Right renal cortex interstitium (tissue), 3 donors: ENCODE results near the gene FHIT. TPM values are rescaled to one million over a fixed set of nuclear protein-coding genes. Genes with fewer than 3 reads are reported as not detected.
"Not testable (repeated sequence)": the region's sequence is repeated elsewhere in the genome, so short reads cannot be mapped to it uniquely, and the experiment has no call there.

Source experiments
- DNase-seq, 3 donors: peaks; one replicate each; pipeline ENCODE4 v3.0.0-alpha.2; 2013; ENCODE audit warnings: low read depth in 3 of 3, low spot score in 2 of 3
- polyA plus RNA-seq, 3 donors: library from polyadenylated mRNA; unstranded; fragments of 120-200 nt; gene quantifications; one replicate each; pipeline ENCODE4 v1.2.1, GENCODE V29; 2013; ENCODE audit not compliant: insufficient read length in 3 of 3

FHIT gene
- polyA plus RNA-seq, 3 donors: 24.9 to 26.4 (median 25.9) TPM

DNA sequence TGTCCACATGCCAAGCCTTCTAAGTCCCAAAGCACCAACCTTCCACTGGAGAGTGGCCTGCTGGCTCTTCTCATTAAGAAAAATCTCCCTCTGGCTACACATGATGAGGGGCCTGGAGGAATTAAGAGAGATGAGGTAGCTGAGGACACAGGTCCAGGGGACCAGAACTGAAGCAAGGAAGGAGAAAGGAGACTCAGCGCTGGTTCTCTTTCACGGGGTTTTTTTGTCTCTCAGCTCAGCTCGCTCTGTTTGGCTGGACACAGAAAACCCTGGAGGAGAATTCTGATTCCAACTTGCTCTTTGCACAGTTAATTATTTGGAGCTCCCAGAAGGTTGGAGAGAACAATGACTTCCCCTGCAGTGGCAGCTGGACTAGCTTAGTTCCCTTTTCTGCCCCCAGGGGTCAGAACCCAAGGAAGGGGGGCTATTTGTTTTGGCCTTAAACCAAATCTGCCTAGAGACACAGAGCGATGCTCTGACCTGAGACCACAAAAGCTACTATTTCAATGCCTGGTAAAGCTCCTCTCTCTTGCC is 507.6 kb downstream of the FHIT start:
- DNase-seq: peak; percentile 62 to 84 (median 76)

DNA sequence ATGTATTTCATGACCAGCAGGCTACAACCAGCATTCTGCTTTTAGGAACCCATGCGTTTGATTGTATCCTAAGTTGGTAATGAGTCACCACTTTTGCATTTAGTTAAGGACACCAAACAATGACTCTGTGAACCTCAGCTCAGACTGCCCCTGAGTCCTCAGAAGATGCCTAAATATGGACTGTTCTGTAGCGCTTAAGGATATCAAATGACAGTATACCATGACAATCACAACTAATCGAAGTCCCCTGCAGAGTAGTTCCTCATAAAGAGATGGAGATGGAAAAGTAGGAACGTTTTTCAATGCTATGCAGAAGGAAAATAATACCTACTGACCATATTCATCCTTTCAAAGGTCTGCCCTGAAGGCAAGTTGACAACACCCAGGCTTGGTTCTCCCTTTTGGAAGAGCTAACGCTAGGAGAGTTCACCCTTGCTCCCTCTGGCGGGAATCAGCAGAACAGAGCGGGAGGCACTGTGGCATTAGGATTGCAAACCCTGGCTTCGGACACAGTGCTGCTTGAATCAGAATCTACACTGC is 508.6 kb downstream of the FHIT start:
- no peak for DNase-seq

DNA sequence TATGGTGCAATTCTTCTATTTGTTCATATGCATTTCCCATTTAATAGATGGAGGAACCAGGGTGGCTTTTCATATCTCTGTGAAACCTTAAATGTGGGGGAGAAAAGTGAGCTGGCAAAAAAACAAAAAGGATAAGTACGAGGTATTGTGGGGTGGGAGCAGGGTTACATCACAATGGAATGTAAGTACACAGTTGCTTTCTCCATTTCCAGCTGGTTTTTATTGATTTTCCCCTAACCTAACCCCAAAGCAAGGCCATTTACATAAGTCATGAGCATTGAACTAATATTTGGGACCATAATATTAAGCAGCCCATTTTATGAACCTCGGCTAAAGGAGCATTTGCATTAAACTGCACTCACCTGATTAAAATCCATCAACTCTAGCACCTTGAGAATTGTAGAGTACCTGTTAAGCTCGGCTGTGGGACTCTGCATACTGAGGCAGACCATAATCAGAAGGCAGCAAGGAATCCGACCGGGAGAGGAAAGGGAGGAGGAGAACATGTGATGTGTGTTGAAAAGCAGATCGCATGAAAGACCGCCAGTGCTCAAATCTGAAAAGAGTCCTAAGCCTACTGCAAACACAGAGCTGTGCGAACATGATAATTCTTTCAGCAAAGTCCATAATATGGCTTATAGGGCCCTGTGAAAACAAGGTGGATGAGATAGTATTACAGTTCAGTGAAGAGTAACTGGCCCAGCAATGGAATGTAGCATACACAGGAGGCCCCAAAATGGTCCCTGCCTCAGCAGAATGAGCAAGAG is 513.4 kb downstream of the FHIT start:
- no peak for DNase-seq

DNA sequence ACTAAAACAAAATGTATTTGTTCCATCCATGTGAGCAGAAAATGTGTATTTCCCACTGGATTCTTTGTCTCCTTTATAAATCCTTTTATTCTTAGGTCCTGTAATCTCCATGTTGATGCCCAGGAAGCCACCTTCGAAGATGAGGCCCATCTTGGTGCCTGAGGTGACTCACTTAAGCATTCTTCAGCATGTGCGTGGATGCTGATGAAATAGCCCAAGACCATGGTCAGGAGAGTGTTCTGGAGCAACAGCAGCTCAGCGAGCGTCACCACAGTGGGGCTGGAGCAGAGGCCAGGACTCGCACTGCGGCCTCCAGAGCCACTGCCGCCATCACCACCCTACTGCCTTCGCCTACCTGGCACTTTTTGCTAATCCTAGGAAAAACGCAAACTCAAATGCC is 520.9 kb downstream of the FHIT start:
- no peak for DNase-seq

DNA sequence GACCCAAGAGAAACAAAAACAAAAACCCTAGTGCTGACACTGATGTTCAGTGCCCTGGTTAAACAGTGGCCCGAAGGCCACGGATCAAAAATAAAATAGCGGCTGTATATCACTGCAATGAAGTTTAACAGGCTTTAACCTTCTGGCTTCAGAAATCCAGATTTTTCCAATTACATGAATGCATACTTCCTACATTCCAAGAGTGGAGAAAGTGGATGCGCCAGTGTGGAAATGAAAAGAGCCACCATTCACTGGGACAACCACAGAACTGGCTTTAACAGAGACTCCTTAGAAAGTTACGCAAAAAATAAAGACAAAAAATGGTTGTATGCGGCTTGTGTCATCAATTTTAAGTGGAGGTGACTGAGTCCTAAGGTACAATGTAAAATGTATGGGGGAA is 522.2 kb downstream of the FHIT start:
- DNase-seq: no peak

DNA sequence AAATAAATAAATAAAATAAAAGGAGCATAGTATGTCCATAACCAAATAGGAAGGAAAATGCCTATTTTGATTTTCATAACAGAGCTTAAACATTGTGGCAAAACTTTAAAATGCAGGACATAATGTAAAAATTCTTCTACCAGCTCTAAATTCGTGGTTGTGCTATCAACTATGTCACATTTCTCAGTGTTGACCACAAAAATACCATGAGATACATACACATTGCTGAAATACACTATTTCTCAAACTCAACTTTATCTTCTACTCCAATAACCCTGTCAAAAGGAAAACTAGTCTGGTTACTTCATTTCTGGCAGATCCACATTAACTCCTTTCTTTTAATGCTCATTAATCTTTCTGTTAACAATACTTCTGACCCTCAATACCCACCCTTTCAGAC is 523.2 kb downstream of the FHIT start:
- DNase-seq: no peak

DNA sequence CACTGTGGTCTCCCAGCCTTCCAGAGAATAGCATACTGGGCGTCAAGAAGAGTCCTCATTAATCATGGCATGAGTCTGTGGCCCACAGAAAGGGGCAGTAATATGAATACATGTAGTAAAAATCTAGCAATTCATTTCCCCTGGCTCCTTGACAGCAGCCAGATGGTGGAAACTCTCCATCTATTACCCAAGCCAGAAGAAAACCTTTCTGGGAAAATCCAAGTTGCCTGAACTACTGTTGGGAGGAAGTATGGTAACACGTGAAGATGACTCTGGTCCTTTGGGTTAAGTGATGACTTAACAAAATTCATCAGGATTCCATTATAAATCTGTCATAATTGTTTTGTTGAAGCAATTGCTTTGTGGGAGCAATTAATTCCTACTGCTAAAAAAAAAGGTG is 530.5 kb downstream of the FHIT start:
- DNase-seq: no peak

DNA sequence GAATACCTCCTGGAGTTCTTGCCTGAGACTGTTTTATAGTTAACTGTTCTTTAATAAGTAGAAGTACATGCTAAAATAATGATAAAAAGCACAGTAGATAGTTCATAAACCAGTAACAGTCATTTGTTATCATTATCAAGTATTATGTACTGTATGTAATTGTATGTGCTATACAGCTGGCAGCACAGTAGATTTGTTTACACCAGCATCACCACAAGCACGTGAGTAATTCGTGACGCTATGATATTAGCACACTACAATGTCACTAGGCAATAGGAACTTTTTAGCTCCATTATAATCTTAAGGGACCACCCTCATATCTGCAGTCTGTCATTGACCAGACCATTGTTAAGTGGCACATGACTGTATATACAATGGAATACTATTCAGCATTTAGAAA is 534.7 kb downstream of the FHIT start:
- DNase-seq: no peak

DNA sequence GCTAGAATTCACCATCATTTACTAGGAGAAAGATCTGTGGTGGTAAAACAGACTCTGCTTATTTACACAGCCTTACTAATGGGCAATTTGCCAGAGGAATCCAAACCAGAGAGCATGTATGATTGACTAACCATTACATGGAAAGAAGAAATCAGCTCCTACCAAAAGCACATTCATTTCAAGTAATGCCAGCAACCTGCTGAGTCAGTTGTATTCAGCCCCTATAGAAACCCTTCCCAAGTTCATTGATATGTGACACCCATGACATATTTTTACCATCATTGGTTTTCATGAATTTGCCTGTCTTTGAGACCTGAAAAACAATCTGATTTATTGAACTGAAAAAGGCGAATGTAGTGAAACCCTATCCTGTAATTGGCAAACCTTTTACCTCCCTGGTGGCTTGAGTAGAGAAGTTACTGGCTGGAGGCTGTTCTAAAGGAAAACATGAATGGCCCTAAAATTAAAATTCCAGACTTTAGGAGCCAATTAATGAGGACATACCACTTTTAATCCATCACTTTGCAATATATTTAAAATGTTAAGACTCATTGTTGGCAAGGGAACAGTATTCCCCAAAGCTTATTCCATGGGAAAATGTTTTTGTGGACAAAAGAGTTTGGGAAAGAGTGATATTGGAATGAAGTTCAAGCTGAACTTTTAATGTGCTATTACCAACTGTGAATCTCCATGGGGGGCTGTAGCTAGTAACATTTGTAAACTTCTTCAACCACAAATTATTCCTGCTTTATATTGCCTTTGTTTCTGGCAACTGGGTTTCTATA is 542.9 kb downstream of the FHIT start:
- no peak for DNase-seq

DNA sequence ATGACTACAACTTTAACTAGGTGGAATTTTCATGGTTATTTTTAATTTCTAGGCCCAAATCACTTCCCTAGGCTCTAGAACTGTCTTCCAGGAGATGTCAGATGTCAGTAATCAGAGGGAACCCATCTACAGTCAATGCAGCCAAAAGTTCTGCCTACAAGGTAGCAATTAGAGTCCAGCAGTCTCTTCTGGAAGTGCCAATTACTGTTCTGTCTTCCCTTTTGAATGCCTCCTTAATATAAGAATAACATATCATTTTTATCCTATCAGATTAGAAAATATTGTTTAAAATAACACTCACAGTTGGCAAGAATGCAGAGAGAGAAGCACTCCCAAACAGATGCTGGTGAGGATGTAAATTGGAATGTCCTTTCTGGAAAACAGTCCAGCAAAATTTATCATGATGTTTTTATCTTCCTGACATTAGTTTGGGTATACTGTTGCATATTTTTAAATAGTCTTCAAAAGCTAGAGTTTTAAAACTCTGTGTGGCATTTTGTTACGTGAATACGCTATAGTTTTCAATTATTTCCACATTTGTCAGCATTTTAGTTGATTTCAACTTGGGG is 543.7 kb downstream of the FHIT start:
- no peak for DNase-seq

DNA sequence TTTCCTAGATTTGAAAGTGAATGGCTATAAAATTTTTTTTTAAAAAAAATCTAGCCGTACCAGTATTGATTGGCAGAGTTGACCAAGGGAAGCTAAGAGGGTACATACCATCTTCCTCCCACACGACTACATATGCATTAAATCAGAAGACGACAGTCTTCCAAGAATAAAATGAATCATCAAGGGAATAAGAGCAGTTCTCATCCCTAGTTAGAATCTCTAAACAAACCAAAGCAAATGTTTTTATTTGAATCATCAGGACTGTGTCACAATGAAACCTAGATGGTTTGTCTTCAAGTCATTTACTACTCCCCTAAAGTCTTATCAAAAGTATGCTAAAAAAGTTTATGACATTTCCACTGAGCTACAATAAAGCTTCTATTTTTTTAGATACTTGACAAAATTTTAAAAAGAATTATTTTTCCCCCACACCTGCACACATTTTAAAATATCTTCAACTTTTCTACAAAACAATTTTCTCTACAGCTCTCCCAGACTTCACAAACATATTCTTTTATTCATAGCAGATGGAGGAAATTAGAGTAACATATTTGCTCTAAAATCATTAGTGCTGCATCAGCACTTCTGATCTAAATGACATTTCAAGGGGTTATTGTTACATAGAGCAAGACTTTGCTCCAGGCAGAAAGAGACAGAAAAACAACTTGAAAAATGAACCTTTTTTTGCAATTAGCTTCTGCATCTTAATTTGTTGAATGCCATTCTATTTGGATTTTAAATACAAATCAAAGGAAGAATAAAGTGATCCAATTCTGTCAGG is 547.1 kb downstream of the FHIT start:
- DNase-seq: no peak

DNA sequence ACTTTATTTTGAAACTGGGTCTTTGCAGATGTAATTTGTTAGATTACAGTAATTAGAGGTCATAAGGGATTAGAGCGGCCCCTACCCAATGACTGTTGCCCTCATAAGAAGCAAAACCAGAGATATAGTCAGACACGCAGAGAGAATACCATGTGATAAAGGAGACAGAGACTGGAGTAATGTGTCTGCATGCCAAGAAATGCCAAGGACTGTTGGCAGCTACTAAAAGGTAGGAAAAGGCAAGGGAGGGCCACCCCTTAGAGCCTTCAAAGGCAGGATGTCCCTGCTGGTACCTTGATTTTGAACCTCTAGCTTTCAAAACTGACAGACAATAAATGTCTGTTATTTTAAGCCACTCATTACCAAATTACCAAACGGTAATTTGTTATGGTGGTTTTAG is 548.2 kb downstream of the FHIT start:
- DNase-seq: no peak

DNA sequence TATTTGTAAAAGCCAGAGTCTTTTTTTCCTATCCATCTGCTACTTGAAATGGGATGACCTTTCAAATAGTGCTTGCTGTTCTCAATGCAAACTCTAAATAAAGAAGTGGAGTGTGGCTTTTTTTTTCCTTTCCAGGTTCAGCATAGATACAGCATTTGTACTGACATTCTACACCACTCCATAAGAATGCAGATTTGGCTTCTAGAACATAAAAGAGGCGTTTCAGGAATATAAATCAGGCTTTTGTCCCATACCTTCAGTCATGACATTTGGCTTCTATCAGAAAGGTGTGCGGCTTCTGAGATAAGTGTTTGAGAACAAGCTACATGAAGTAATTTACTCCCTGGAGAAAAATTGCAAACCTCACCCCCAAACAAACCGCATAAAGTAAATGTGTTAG is 553.1 kb downstream of the FHIT start:
- no peak for DNase-seq

DNA sequence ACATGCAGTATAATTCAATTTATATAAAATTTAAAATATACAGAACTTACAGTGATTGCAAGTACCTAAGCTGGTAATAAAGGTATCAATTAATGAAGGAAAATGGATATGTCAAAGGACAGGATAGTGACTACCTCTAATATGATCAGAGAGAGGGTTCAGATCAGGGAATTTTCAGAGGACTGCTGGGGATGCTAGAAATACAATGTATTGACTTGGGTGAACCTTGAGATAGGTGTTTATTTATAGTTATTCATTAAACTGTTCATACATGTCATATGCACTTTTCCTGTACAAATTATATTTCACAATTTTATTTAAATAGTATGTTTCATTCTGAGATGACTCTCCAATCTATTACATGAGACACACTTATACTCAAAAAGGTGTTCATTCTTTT is 554.1 kb downstream of the FHIT start:
- DNase-seq: no peak

DNA sequence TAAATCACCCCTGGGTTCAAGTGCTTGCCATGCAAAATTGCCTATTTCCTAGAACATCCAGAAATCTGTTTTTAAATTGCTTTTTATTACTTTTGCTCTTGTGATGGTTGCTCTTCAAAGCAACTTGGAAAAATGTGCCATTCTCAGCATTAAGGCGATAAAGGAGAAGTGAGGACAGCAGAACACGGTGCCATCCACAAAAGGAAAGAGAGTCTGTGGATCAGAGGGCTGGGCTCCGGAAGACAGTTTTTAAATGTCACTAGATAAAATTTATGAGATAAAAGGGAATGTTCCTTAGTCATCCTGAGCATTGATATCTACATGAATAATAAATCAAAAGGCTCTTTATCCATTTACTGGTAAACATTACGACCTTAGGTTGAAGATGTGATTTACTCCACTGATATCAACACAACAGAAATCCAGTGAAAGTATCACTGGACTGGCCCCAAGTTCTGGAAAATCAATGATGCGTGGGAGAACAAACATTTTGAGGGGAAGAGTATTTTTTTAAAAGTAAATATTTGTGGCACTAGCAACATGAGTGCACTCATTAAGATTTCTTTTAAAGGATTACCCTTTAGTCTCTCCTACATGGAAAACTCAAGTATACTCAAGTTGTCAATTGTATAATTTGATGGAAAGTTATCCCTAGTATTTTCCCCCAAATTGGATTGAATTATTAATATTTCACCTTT is 554.7 kb downstream of the FHIT start:
- DNase-seq: no peak

DNA sequence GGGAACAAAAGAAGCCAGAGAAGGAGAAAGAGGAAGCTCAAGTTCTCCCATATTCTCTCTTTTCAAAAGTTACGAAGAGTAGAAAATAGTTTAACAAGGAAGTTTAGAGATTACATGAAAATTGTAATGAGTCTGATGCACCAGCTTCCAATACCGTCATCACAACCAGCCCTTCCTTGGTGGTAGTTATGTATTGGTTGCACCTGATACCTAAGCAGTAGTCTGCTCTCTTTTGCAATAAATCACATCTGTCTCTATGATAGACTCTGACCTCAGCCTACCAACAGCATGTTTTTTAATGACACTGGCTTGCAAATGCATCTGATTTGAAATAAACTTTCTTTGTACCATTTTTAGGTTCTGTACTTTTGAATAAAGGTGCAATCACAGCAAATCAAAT is 575.8 kb downstream of the FHIT start:
- no peak for DNase-seq

DNA sequence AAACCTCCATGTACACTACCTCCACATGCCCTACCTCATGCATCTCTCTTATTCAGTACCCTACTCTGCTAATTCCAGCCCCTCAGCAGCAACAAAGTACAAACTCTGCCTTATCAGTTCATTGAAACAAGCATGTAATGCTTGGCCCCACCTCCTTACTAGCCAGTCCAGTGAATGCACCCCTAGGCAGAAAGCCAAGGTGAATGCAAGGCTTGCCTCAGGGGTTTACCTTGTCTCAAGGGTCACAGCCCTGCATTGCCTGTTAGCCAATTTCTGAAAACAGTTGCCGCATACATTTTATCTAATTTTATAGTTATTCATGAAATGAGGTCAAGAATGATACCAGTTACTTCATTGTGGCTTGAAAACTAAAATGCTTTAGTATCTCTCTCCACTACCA is 576.4 kb downstream of the FHIT start:
- DNase-seq: no peak

DNA sequence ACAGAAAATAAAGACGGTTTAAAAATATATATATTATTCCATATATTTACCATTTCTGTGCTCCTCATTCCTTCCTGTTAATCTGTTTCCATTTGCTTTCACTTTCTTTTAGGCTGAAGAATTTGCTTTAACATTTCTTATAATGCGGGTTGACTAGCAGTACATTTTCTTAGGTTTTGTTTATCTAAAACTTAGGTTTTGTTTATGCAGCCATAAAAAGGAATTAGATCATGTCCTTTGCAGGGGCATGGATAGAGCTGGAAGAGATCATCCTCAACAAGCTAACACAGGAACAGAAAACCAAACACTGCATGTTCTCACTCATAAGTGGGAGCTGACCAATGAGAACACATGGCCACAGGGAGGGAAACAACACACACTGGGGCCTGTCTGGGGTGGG is 578.1 kb downstream of the FHIT start:
- no peak for DNase-seq

DNA sequence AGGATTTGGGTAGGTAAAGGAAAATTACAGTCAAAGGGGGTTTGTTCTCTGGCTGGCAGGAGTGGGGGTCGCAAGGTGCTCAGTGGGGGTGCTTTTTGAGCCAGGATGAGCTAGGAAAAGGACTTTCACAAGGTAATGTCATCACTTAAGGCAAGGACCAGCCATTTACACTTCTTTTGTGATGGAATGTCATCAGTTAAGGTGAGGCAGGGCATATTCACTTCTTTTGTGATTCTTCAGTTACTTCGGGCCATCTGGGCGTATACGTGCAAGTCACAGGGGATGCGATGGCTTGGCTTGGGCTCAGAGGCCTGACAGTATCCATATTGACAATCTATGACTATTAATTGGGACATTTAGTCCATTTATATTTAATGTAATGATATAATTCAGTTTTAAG is 578.9 kb downstream of the FHIT start:
- DNase-seq: not testable (repeated sequence)

DNA sequence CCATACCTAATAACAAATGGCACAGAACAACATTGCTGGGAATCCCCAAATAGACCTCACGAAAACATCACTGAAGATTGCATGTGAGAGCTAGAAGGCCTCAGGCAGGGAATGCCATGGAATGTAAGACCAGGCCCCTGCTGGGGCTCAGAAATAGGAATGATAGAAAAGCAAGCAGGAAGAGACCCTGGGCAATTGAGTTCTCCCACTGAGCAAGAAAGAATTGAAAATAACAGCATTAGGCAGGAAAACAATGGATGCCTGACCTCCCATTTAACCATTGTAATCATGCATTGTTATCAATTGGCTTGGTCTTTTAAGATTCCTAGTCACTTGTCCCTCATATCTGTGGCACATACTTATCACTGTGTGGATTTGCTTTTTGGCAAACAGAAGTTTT is 581.6 kb downstream of the FHIT start:
- DNase-seq: no peak
